ENCODE results near the gene ZNF343. TPM values are rescaled to one million over a fixed set of nuclear protein-coding genes. Genes with fewer than 3 reads are reported as not detected.
"Not testable (repeated sequence)": the region's sequence is repeated elsewhere in the genome, so short reads cannot be mapped to it uniquely, and the experiment has no call there.

ZNF343 gene
- total RNA-seq, 1 donor: 6.9 TPM

- H3K4me3 ChIP-seq (ENCODE audit: insufficient read depth, low read length): peak overlapping the region; percentile 86
- DNase-seq (ENCODE audit: insufficient read length, low spot score, missing footprints): peak; percentile 91
Measured at GRCh38 chr20:2523919-2524708, 15.4 kb upstream of the ZNF343 start.

GRCh38 chr20:2522826-2523429 is 14.2 kb upstream of the ZNF343 start:
- not testable (repeated sequence) for H3K4me3 ChIP-seq (ENCODE audit: insufficient read depth, low read length); H3K79me2 ChIP-seq (ENCODE audit: insufficient read depth, low read length); H3K27ac ChIP-seq (ENCODE audit: low read depth, low read length); H3K4me2 ChIP-seq (ENCODE audit: insufficient read depth, low read length); H3K27me3 ChIP-seq (ENCODE audit: insufficient read depth, low read length); H3K36me3 ChIP-seq (ENCODE audit: insufficient read depth, low read length); DNase-seq (ENCODE audit: insufficient read length, low spot score, missing footprints); H2AFZ ChIP-seq (ENCODE audit: low read length); H4K20me1 ChIP-seq (ENCODE audit: insufficient read depth, low read length); H3K9me3 ChIP-seq (ENCODE audit: low read depth, low read length)
- peaks cover 11% of the 10 kb centered on the region for H3K4me1 ChIP-seq (ENCODE audit: insufficient read depth, low read length)

More at GRCh38 chr20:2523919-2524708, 15.4 kb upstream of the ZNF343 start:
- peak overlapping the region; percentile 84 for H3K4me2 ChIP-seq (ENCODE audit: insufficient read depth, low read length)
- no peaks in the 10 kb centered on the region for H4K20me1 ChIP-seq (ENCODE audit: insufficient read depth, low read length)
- H3K27ac ChIP-seq (ENCODE audit: low read depth, low read length): peak overlapping the region; percentile 65
- peak overlapping the region; percentile 93 for H2AFZ ChIP-seq (ENCODE audit: low read length)
- H3K4me1 ChIP-seq (ENCODE audit: insufficient read depth, low read length): peaks cover 9% of the 10 kb centered on the region
- H3K9me3 ChIP-seq (ENCODE audit: low read depth, low read length): no peaks in the 10 kb centered on the region
- no peaks in the 10 kb centered on the region for H3K36me3 ChIP-seq (ENCODE audit: insufficient read depth, low read length)
- H3K27me3 ChIP-seq (ENCODE audit: insufficient read depth, low read length): no peaks in the 10 kb centered on the region
- TF ChIP-seq CTCF (IDR thresholded peaks at IDR 0.05; ENCODE audit: extremely low read depth, low read depth, low read length): peak; percentile 85
- no peaks in the 10 kb centered on the region for H3K79me2 ChIP-seq (ENCODE audit: insufficient read depth, low read length)

GRCh38 chr20:2521369-2522305 is 12.9 kb upstream of the ZNF343 start:
- peak overlapping the region; percentile 21 for H3K4me2 ChIP-seq (ENCODE audit: insufficient read depth, low read length)
- H3K36me3 ChIP-seq (ENCODE audit: insufficient read depth, low read length): no peaks in the 10 kb centered on the region
- H3K27me3 ChIP-seq (ENCODE audit: insufficient read depth, low read length): no peaks in the 10 kb centered on the region
- peak overlapping the region; percentile 62 for H2AFZ ChIP-seq (ENCODE audit: low read length)
- H4K20me1 ChIP-seq (ENCODE audit: insufficient read depth, low read length): no peaks in the 10 kb centered on the region
- no peak overlapping the region for H3K4me3 ChIP-seq (ENCODE audit: insufficient read depth, low read length)
- TF ChIP-seq CTCF (IDR thresholded peaks at IDR 0.05; ENCODE audit: extremely low read depth, low read depth, low read length): peak; percentile 97
- no peaks in the 10 kb centered on the region for H3K79me2 ChIP-seq (ENCODE audit: insufficient read depth, low read length)
- H3K4me1 ChIP-seq (ENCODE audit: insufficient read depth, low read length): peaks cover 11% of the 10 kb centered on the region
- DNase-seq (ENCODE audit: insufficient read length, low spot score, missing footprints): peak; percentile 47
- no peaks in the 10 kb centered on the region for H3K9me3 ChIP-seq (ENCODE audit: low read depth, low read length)
- H3K27ac ChIP-seq (ENCODE audit: low read depth, low read length): no peak overlapping the region

GRCh38 chr20:2520617-2521016 is 11.9 kb upstream of the ZNF343 start:
- H3K27me3 ChIP-seq (ENCODE audit: insufficient read depth, low read length): no peaks in the 10 kb centered on the region
- H3K79me2 ChIP-seq (ENCODE audit: insufficient read depth, low read length): no peaks in the 10 kb centered on the region
- H3K4me2 ChIP-seq (ENCODE audit: insufficient read depth, low read length): no peak overlapping the region
- H3K9me3 ChIP-seq (ENCODE audit: low read depth, low read length): no peaks in the 10 kb centered on the region
- no peak overlapping the region for H3K4me3 ChIP-seq (ENCODE audit: insufficient read depth, low read length)
- peaks cover 13% of the 10 kb centered on the region for H3K4me1 ChIP-seq (ENCODE audit: insufficient read depth, low read length)
- no peaks in the 10 kb centered on the region for H3K36me3 ChIP-seq (ENCODE audit: insufficient read depth, low read length)
- no peak for DNase-seq (ENCODE audit: insufficient read length, low spot score, missing footprints)
- H2AFZ ChIP-seq (ENCODE audit: low read length): no peak overlapping the region
- no peak overlapping the region for H3K27ac ChIP-seq (ENCODE audit: low read depth, low read length)
- H4K20me1 ChIP-seq (ENCODE audit: insufficient read depth, low read length): no peaks in the 10 kb centered on the region
- TF ChIP-seq CTCF (IDR thresholded peaks at IDR 0.05; ENCODE audit: extremely low read depth, low read depth, low read length): no peak

Data from osteoblast (primary cell).